GM12872 (cell line): Measurements from ENCODE around the gene PAQR4.

Source experiments
- TF ChIP-seq, protein P1 (sequence below): IDR thresholded peaks from 3 replicates; pipeline ENCODE4 v1.5.1; 2011; ENCODE audit warnings: low read depth, mild to moderate bottlenecking, low read length, moderate library complexity; ENCODE audit not compliant: insufficient read depth

The PAQR4 gene

DNA sequence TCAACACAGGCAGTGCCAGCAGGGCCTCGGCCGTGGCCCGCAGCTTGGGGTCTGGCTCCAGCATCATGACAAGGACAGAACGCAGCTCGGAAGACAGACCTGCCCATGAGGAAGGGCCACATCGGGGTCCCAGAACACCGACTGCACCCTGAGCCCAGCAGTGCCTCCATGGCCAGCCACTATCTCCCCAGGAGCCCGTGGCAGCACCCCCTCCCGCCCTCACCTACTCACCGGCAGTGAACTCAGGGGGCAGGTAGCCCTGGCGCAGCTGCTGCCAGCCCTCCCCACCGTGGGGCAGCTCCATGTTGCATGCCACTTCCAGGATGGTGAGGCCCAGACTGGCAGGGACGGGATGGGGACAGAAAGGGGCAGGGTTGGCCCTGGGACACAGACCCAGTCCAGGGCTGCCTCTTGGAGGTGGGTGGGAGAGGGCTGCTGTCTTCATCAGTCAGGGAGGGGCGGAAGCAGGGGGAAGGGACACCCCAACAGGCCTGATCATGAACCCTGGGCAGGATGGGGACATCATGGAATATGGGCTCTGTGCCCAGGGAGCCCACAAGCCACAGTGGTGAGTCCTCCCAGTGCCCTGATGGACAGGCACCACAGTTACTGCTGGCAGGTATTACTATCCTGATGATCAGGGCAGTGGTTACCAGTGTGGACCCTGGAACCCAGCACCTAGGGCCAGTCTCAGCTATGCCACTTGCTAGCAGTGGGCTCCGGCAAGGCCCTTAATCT, 5.3 kb downstream of the PAQR4 start:
- TF ChIP-seq, protein P1, sequence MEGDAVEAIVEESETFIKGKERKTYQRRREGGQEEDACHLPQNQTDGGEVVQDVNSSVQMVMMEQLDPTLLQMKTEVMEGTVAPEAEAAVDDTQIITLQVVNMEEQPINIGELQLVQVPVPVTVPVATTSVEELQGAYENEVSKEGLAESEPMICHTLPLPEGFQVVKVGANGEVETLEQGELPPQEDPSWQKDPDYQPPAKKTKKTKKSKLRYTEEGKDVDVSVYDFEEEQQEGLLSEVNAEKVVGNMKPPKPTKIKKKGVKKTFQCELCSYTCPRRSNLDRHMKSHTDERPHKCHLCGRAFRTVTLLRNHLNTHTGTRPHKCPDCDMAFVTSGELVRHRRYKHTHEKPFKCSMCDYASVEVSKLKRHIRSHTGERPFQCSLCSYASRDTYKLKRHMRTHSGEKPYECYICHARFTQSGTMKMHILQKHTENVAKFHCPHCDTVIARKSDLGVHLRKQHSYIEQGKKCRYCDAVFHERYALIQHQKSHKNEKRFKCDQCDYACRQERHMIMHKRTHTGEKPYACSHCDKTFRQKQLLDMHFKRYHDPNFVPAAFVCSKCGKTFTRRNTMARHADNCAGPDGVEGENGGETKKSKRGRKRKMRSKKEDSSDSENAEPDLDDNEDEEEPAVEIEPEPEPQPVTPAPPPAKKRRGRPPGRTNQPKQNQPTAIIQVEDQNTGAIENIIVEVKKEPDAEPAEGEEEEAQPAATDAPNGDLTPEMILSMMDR = no peak

DNA sequence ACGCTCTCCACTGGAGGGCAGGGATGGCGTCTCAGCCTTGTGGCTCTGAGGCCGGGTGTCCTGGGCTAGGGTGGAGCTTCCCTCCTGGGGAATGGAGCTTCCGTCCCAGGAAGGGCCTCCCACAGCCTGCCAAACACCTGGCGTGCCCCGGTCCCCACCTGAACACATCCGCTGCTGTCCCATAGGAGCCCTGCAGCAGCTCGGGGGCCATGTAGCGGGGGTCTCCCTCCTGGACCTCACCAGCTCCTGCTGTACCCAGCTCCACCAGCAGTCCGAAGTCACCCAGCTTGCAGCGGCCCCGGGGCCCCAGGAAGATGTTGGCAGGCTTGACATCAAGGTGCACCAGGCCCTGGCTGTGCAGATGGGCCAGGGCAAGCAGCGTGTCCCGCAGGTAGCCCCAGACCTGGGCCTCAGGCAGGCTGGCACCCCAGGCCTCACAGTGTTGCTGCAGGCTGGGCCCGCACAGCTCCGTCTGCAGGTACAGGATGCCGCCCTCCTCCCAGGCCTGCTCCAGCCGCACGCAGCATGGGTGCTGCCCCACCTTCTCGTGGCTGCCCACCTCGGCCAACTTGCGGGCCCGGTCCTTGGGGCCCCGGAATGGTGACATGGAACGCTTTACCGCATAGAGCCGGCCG, 6.1 kb downstream of the PAQR4 start:
- TF ChIP-seq, protein P1 = no peak

DNA sequence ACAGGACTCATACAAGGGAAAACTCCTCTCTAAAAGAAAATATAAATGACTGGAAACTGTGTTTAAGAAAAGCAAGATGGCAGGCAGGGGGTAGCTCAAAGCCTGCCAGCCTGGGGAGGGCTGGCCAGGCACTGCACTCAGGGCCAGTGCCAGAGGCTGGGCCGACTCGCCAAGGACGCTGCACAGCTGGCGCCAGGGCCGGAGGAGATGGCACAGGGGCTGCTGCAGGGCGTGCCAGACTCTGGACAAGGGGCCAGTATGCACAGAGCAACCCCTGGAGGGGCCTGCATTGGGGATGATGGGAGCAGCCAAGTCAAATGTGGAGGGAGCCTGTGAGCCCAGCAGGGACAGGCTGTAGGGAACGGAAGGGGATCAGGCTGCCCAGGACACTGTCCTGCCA, 7.1 kb downstream of the PAQR4 start:
- TF ChIP-seq, protein P1 = no peak

DNA sequence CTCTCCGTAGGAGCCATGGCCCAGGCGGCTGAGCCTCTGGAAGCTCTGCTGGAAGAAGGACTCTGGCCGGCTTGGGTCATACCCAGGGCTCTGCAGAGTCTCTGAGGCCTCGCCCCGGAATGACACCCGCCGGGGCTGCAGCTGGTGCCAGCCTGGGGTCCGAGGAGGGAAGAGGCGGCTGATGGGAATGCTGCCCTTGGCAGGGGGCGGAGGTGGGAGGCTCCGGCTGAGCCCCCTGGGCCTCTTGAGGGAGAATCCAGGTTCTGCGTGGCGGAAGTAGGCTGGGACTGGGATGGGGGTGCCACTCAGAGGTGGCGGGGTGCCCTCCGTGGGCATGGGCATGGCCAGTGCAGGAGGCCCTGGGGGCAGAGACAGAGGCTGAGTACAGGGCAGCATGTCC, 7.5 kb downstream of the PAQR4 start:
- TF ChIP-seq, protein P1 = no peak

DNA sequence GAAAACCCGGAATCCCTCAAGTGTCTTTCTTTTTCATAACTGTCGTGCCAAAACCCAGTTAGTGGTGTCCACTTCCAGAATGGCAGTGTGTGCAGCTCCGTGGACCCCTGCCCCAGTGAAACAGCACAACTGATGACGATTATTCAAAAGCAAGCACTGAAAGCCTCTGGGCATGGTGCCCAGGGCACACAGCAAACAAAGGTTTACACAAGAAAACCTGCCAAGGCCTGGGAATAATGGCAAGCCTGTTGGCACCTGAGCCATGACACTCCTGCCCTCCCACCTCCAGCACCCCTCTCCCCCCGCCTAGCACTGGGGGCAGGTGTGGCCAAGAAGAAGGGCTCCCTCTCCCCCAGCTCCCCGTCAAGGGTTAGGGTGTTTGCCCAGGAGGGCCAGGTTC, 8.3 kb downstream of the PAQR4 start:
- TF ChIP-seq, protein P1 = no peak

DNA sequence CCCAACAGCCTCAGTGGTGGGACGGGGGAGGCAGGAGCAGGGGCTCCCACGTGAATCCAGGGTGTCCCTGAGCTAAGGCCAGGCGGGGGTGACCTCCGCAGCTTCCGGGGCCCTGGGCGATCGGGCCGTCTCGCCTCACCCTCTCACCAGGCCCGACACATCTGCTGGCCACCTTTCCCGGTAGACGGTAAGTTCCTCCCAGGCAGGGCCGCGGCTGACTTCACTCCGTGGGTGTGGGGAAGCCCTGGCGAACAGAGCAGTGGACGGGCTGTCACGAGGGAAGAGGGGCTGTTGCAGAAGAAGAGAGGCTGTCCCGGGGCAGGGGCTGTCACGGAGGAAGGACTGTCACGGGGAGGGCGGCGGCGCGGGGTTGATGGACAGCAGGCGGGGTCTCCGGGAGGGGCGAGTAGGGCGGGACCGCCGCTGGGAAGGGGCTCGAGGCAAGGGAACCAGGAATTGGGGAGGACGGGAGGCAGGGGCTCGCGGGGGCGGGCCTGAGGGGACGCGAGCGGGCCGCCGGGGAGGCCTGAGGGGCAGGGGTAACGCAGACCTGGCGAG, 10.6 kb downstream of the PAQR4 start:
- TF ChIP-seq, protein P1 = no peak

DNA sequence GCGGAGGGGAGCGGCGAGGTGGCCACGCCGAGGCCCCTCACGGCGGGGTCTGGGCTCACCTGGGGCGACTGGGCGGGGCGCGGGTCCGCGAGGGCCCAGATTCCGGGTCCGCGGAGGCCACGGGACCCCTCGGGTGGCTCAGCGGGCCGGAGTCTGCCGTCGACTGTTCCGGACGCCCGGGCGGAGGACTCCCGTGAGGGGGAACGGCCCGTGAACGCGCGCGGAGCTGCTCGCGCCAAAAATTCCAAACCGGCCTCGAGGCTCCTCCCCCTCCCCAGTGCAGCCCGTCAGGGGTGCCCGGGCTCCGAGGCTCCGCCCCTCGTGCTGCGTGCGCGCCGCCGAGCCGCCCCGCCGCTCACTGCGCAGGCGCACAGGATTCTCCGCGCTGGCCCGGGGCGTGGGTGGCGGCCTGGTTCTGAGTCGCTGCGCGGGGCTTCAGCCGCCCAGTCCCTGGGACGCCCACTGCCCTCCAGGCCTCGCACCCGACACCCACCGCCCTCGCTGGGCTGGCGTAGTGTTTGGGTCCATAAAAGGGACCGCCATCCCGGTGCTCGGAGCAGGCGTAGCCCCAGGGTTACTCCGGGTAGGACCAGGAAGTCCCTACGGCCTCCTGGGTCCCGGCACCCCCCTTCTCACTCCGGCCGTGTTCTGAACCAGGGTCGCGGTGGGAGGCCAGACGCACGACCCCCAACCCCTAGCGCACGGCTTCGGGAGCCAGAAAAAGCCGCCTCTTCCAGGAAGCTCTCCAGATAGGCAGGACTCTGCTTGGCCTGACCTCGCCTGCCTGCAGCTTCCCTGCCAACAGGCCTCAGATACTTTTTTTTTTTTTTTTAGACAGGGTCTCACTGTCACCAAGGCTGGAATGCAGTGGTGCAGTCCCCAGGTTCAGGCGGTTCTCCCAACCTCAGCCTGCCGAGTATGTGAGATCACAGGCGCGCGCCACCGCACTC, 11.4 kb downstream of the PAQR4 start, which contains the start of gene PKMYT1:
Gene PKMYT1, minus strand, starts transcription at position 220 of the 950 bp plus-strand sequence. CDS start 789 bp downstream, outside the sequence.
- TF ChIP-seq, protein P1 = no peak
